GM23338 (cell line): ENCODE measurements around the gene MATN3. TPM values are rescaled to one million over a fixed set of nuclear protein-coding genes. Genes with fewer than 3 reads are reported as not detected.

Experiments used
- ATAC-seq: fragments of 200-7000 bp; cut with Tn5 transposase; 3 replicates; pipeline ENCODE4 v1.9.1; 2020
- DNase-seq: peaks from one replicate; pipeline ENCODE4 v3.0.0-alpha.2; 2015; ENCODE audit warnings: low spot score
- H2AFZ ChIP-seq: fragments of 200-600 bp; sonication (generic); 2 replicates; pipeline ENCODE4 v1.8.0; 2016; ENCODE audit warnings: antibody characterized with exemption, mild to moderate bottlenecking, moderate library complexity
- H3F3A ChIP-seq: fragments of 200-600 bp; sonication (generic); replicated peaks from 2 replicates; pipeline ENCODE4 v1.8.0; 2017; ENCODE audit warnings: antibody characterized with exemption, mixed run types, low read depth
- H3K27ac ChIP-seq: fragments of 200-600 bp; sonication (generic); 2 replicates; pipeline ENCODE4 v1.6.1; 2016; ENCODE audit warnings: low read depth
- H3K27me3 ChIP-seq: fragments of 200-600 bp; sonication (generic); 2 replicates; pipeline ENCODE4 v1.8.0; 2016; ENCODE audit warnings: mild to moderate bottlenecking, mixed run types, moderate library complexity; ENCODE audit not compliant: insufficient read depth
- H3K36me3 ChIP-seq: fragments of 200-600 bp; sonication (generic); 2 replicates; pipeline ENCODE4 v1.8.0; 2016; ENCODE audit warnings: mild to moderate bottlenecking; ENCODE audit not compliant: insufficient read depth
- H3K4me1 ChIP-seq: fragments of 200-600 bp; sonication (generic); 2 replicates; pipeline ENCODE4 v1.8.0; 2016; ENCODE audit warnings: mild to moderate bottlenecking, moderate library complexity; ENCODE audit not compliant: insufficient read depth
- H3K4me2 ChIP-seq: fragments of 200-600 bp; sonication (generic); 2 replicates; pipeline ENCODE4 v1.7.1; 2017; ENCODE audit warnings: mixed run types
- H3K4me3 ChIP-seq: fragments of 200-600 bp; sonication (generic); 2 replicates; pipeline ENCODE4 v1.6.1; 2016; ENCODE audit warnings: mixed run types
- H3K79me2 ChIP-seq: fragments of 200-600 bp; sonication (generic); replicated peaks from 2 replicates; pipeline ENCODE4 v1.8.0; 2017; ENCODE audit warnings: mild to moderate bottlenecking; ENCODE audit not compliant: insufficient read depth
- H3K9me2 ChIP-seq: fragments of 200-600 bp; sonication (generic); 2 replicates; pipeline ENCODE4 v1.8.0; 2017; ENCODE audit not compliant: insufficient read depth
- H4K20me1 ChIP-seq: fragments of 200-600 bp; sonication (generic); replicated peaks from 2 replicates; pipeline ENCODE4 v1.8.0; 2017; ENCODE audit warnings: mild to moderate bottlenecking; ENCODE audit not compliant: insufficient read depth
- H3K27ac Mint-ChIP-seq: 2 replicates; pipeline ENCODE4 v1.8.0; 2020; ENCODE audit warnings: inconsistent platforms, mild to moderate bottlenecking, moderate library complexity, mixed read lengths
- H3K27me3 Mint-ChIP-seq: 3 replicates; pipeline ENCODE4 v1.8.0; 2022; ENCODE audit warnings: low read depth, mild to moderate bottlenecking, moderate library complexity, mixed read lengths, inconsistent platforms; ENCODE audit not compliant: insufficient read depth, poor library complexity
- H3K36me3 Mint-ChIP-seq: 3 replicates; pipeline ENCODE4 v1.8.0; 2021; ENCODE audit warnings: low read depth, mild to moderate bottlenecking, inconsistent platforms, moderate library complexity, mixed read lengths
- H3K4me1 Mint-ChIP-seq: 3 replicates; pipeline ENCODE4 v1.8.0; 2020; ENCODE audit warnings: mild to moderate bottlenecking, inconsistent platforms, mixed read lengths
- H3K4me3 Mint-ChIP-seq: 3 replicates; pipeline ENCODE4 v1.8.0; 2021; ENCODE audit warnings: moderate library complexity, mild to moderate bottlenecking, inconsistent platforms, mixed read lengths
- H3K9me3 Mint-ChIP-seq: 3 replicates; pipeline ENCODE4 v1.8.0; 2020; ENCODE audit warnings: moderate library complexity, mild to moderate bottlenecking, inconsistent platforms, mixed read lengths
- CTCF ChIP-seq, 2 experiments: fragments of 200-600 bp in 1 of 2; sonication (generic) in 1 of 2; conservative IDR thresholded peaks; 2 replicates each; pipeline versions ENCODE4 v1.5.1 to v1.6.1; 2016 to 2017; ENCODE audit warnings: antibody characterized with exemption in 2 of 2, low read depth in 2 of 2, mild to moderate bottlenecking in 2 of 2, moderate library complexity in 1 of 2
- EZH2 ChIP-seq: fragments of 200-600 bp; sonication (generic); IDR thresholded peaks from one replicate; pipeline ENCODE4 v1.8.0; 2017; ENCODE audit warnings: antibody characterized with exemption, mild to moderate bottlenecking, low read depth; ENCODE audit not compliant: unreplicated experiment
- EZH2phosphoT487 ChIP-seq: fragments of 200-600 bp; sonication (generic); IDR thresholded peaks from one replicate; pipeline ENCODE4 v1.8.1; 2018; ENCODE audit warnings: antibody characterized with exemption; ENCODE audit not compliant: unreplicated experiment
- JUNB ChIP-seq: IDR thresholded peaks from one replicate; pipeline ENCODE4 v1.6.1; 2016; ENCODE audit warnings: antibody characterized with exemption; ENCODE audit not compliant: unreplicated experiment
- NANOG ChIP-seq: IDR thresholded peaks from 2 replicates; pipeline ENCODE4 v1.6.1; 2016; ENCODE audit warnings: antibody characterized with exemption, borderline replicate concordance
- POLR2AphosphoS5 ChIP-seq: IDR thresholded peaks from 2 replicates; pipeline ENCODE4 v1.6.1; 2016; ENCODE audit warnings: antibody characterized with exemption, low read depth
- REST ChIP-seq: IDR thresholded peaks from one replicate; pipeline ENCODE4 v1.6.1; 2018; ENCODE audit warnings: antibody characterized with exemption; ENCODE audit not compliant: unreplicated experiment
- STAT1 ChIP-seq: IDR thresholded peaks from one replicate; pipeline ENCODE4 v1.6.1; 2016; ENCODE audit warnings: antibody characterized with exemption; ENCODE audit not compliant: unreplicated experiment
- ZNF114 ChIP-seq: fragments of 250-450 bp; sonication (Bioruptor Pico); IDR thresholded peaks from 2 replicates; pipeline ENCODE4 v1.5.0; 2020; ENCODE audit warnings: mild to moderate bottlenecking, moderate library complexity
- ZNF331 ChIP-seq: fragments of 250-450 bp; sonication (Bioruptor Pico); IDR thresholded peaks from 2 replicates; pipeline ENCODE4 v1.5.0; 2020; ENCODE audit warnings: low read depth, mild to moderate bottlenecking, moderate library complexity
- ZNF462 ChIP-seq: fragments of 250-450 bp; sonication (Bioruptor Pico); IDR thresholded peaks from 2 replicates; pipeline ENCODE4 v1.5.0; 2020; ENCODE audit warnings: mild to moderate bottlenecking, moderate library complexity
- polyA plus RNA-seq: library from polyadenylated mRNA; unstranded; fragments of >200 nt; fragmentation: Nextera tagmentation; extraction: Ambion mirVana; gene quantifications from 2 replicates; pipeline ENCODE4 v1.2.1, GENCODE V29; 2016
- total RNA-seq: library from RNA; depleted of rRNA; stranded (reverse); fragments of >200 nt; shearing (Covaris generic); gene quantifications from 2 replicates; pipeline ENCODE4 v1.2.3, GENCODE V29; 2014

MATN3 gene
- total and polyA plus RNA-seq, 2 experiments from 2014 or later = 4.6 to 6.4 TPM

- Histone ChIP-seq H3F3A (0 out of 2 replicates have a peak, but pooled peaks cover 3% of the 10 kb centered on the region), H3K79me2 (no peaks in the 10 kb centered on the region), H3K9me2 (no peaks in the 10 kb centered on the region), H3K4me2 (no peak overlapping the region), H4K20me1 (no peaks in the 10 kb centered on the region), H2AFZ (no peak overlapping the region), H3K36me3 (no peaks in the 10 kb centered on the region), H3K27ac (no peak overlapping the region), H3K4me3 (no peak overlapping the region), H3K4me1 (peaks cover 15% of the 10 kb centered on the region), H3K27me3 (peaks cover 34% of the 10 kb centered on the region)
- Mint-ChIP-seq H3K36me3 (no peaks in the 10 kb centered on the region), H3K4me1 (peaks cover 13% of the 10 kb centered on the region), H3K9me3 (peaks cover under 1% of the 10 kb centered on the region; the same call in 2 of the 3 replicates), H3K27ac (no peak overlapping the region), H3K27me3 (peaks cover 25% of the 10 kb centered on the region), H3K4me3 (no peak overlapping the region)
- no peak for TF ChIP-seq ZNF114
- no peak for TF ChIP-seq STAT1
- TF ChIP-seq EZH2phosphoT487 = no peak
- ATAC-seq (no peak), DNase-seq (no peak)
These were observed 3.8 kb downstream of the MATN3 start for GRCh38 chr2:20008703-20009102.

- Histone ChIP-seq H2AFZ (no peak overlapping the region), H3F3A (no peaks in the 10 kb centered on the region), H3K4me3 (no peak overlapping the region), H3K27ac (no peak overlapping the region), H3K4me1 (peaks cover 3% of the 10 kb centered on the region; the same call in 1 of the 2 replicates), H3K4me2 (no peak overlapping the region), H3K9me2 (no peaks in the 10 kb centered on the region), H3K27me3 (peaks cover 10% of the 10 kb centered on the region), H3K36me3 (no peaks in the 10 kb centered on the region), H3K79me2 (no peaks in the 10 kb centered on the region), H4K20me1 (no peaks in the 10 kb centered on the region)
- no peak overlapping the region for H3K4me3 Mint-ChIP-seq
- no peaks in the 10 kb centered on the region for H3K9me3 Mint-ChIP-seq
- DNase-seq (no peak), ATAC-seq (no peak)
- H3K27me3 Mint-ChIP-seq = peaks cover 5% of the 10 kb centered on the region
- no peaks in the 10 kb centered on the region for H3K36me3 Mint-ChIP-seq
- no peak overlapping the region for H3K27ac Mint-ChIP-seq
- H3K4me1 Mint-ChIP-seq = no peaks in the 10 kb centered on the region
- no peak for TF ChIP-seq ZNF462 (CRISPR knock-in tag)
- no peak for TF ChIP-seq POLR2AphosphoS5
- TF ChIP-seq STAT1 = no peak
- no peak for TF ChIP-seq CTCF (conservative IDR thresholded peaks at IDR 0.05; ENCODE audit: low read depth in 2 of 2)
- no peak for TF ChIP-seq NANOG
- no peak for TF ChIP-seq EZH2
- no peak for TF ChIP-seq ZNF331 (CRISPR knock-in tag)
- no peak for TF ChIP-seq ZNF114
- TF ChIP-seq REST = no peak
- no peak for TF ChIP-seq JUNB
These were observed 6.5 kb downstream of the MATN3 start for GRCh38 chr2:20005891-20006470.
